GM12875 (cell line): ENCODE data around the gene BNIP2.

ENCODE experiments used
- H3K4me3 ChIP-seq: one replicate; pipeline ENCODE4 v1.5.1; 2011; ENCODE audit warnings: low read depth, low read length, control low read depth
- TF ChIP-seq, protein P1 (sequence below): IDR thresholded peaks from 2 replicates; pipeline ENCODE4 v1.5.1; 2011; ENCODE audit warnings: low read depth, mild to moderate bottlenecking, control low read depth, inconsistent platforms, low read length, moderate library complexity, borderline replicate concordance; ENCODE audit not compliant: insufficient read depth

Gene BNIP2

DNA sequence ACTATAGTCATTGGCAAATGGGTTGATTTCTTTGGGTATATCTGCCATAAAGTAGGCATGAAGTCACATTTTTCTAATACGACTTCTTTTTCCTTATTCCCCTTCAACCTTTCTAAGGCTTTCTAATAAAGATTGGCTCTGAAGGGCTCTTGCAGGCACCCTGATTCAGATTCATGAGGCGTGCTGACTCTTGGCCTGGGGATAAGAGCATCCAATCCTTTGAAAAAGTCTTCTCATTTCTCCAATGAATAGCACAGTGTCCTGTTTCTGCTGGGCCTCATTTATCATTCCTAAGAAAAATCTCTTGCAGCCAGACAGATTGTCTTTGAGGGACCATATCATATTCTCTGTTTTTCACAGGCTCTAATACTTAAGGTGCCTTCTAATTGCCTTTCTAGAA lies 32.3 kb upstream of the BNIP2 start:
- TF ChIP-seq, protein P1, sequence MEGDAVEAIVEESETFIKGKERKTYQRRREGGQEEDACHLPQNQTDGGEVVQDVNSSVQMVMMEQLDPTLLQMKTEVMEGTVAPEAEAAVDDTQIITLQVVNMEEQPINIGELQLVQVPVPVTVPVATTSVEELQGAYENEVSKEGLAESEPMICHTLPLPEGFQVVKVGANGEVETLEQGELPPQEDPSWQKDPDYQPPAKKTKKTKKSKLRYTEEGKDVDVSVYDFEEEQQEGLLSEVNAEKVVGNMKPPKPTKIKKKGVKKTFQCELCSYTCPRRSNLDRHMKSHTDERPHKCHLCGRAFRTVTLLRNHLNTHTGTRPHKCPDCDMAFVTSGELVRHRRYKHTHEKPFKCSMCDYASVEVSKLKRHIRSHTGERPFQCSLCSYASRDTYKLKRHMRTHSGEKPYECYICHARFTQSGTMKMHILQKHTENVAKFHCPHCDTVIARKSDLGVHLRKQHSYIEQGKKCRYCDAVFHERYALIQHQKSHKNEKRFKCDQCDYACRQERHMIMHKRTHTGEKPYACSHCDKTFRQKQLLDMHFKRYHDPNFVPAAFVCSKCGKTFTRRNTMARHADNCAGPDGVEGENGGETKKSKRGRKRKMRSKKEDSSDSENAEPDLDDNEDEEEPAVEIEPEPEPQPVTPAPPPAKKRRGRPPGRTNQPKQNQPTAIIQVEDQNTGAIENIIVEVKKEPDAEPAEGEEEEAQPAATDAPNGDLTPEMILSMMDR, result no peak

DNA sequence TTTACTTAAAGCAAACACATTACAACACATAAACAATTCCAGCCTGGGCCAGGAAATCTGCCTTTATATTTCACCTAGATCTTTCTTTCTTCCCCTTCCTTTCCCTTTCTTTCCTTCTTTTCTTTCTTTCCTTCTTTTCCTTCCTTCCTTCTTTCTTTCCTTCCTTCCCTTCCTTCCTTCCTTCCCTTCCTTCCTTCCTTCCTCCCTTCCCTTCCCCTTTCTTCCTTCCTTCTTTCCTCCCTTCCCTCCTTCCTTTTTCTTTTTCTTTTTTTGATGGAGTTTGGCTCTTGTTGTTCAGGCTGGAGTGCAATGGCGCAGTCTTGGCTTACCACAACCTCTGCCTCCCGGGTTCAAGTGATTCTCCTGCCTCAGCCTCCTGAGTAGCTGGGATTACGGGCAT lies 24.1 kb upstream of the BNIP2 start:
- TF ChIP-seq, protein P1, result no peak
- no peak overlapping the region for H3K4me3 ChIP-seq

More for the DNA sequence above, 32.3 kb upstream of the BNIP2 start:
- H3K4me3 ChIP-seq, result no peak overlapping the region

DNA sequence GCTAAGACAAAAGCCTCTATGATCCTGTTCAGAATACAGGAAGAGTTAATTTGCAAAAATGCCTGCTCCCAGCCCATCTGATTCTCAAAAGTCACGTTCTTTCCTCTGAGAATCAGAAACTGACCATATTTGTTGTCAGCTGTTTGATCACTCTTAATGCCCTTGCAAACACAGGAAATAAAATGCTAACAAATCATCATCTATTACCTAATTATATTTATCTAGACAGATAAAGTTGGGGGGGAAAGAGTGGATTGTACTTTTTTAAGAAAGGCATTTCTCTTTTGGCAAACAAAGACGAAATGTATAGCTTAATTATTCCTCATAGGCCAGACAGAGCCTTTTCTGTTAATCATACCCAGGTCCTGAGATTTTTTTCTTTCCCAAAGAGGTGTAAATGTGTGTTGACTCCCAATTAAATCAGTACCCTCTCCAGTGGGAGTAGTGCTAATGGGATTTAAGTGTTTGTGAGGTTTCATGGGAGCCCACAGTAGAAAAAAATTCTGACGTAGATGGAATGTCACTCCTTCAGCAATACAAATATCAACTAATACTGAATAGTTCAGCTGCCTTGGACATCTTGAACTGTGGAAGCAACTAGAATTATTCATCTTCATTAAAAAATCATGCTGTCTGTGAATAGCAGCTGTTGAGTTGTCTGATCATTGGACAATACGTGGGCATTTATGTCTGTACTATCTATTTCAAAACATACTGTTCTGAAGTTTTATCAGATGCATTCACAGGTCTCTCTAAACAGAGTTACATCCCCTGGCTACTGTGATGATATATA lies 22.5 kb upstream of the BNIP2 start:
- no peak overlapping the region for H3K4me3 ChIP-seq
- TF ChIP-seq, protein P1, result no peak

DNA sequence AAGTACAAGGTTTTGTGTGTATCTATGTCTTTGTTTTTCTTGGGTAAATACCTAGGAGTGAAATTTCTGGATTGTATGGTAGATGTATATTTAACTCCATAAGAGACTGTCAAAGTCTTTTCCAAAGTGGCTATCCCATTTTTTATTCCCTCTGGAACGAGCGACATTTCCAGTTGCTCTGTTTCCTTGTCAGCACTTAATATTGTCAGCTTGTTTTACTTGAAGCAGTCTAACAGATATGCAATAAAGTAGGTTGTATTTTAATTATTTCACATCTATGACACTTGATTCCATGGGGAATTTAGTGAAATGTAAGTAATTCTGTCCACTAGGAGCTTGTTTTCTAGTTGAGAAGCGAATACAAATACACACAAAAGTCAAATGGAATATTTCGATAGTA lies 18.5 kb upstream of the BNIP2 start:
- TF ChIP-seq, protein P1, result no peak
- H3K4me3 ChIP-seq, result no peak overlapping the region

DNA sequence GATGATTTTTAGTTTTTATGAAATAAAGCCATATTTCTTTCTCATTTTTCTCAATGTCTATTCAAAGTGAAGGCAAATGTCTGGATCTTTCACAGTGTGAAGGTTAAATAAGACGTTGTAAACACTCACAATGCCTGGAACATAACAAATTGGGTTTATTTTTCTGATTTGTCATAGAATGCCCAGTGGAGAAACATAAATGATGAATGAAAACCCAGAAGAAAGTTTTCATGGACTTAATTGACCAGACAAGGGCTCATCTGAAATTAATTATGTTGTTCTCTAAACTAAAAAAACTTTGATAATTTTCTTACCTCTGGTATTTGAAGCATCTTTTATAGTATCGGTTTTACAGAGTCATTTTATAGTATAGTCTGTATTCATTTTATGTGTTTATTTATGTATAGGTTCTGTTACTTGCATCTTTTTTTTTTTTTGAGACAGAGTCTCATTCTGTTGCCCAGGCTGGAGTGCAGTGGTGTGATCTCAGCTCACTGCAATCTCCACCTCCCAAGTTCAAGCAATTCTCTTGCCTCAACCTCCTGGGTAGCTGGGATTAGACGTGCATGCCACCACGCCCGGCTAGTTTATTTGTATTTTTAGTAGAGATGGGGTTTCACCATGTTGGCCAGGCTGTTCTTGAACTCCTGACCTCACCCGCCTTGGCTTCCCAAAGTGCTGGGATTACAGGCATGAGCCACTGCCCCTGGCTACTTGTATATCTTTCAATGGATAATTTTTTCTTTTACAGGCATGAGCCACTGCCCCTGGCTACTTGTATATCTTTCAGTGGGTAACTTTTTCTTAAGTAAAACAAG lies 15.1 kb upstream of the BNIP2 start:
- TF ChIP-seq, protein P1, result no peak
- H3K4me3 ChIP-seq, result no peak overlapping the region

DNA sequence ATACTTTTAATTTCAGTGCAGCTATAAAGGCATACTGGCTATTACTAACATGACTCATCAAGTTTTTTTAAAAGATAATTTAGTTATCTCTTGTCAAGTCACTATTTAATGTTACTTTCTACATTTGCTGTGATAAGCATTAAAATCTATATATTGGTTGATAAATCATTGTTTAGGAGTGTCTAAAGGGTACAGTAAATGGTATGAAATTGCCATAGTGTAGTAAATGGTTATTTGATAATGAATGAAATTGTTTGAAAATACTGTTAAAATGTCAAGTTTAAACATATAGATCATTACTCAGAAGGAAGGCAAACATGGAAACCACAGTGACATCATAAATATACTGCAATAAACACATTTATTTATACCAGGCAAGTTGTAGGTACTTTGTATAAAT lies 13.2 kb upstream of the BNIP2 start:
- TF ChIP-seq, protein P1, result no peak
- no peak overlapping the region for H3K4me3 ChIP-seq

DNA sequence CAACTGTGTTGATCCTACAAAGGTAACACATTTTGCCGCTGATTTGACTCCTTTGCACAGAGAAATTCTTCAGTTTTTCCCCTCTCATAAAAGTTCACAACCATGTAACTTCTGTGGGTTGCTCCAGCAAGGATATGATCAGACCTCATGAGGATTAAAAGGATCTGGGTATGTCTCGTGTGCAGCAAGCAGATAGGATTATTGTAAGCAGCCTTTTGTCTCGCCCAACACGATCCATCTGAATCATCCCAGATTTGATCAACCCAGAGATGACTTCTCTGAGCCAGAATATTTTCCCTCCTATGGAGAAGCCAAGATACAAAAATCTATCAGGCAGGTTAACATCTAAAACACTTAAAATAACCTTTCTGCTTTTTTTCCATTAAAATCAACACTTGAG lies 12.8 kb upstream of the BNIP2 start:
- H3K4me3 ChIP-seq, result no peak overlapping the region
- TF ChIP-seq, protein P1, result no peak
